NOMO-1 (cell line): ENCODE results near the gene CASP7.
A peak's percentile ranks its signal among the peaks of the same experiment; 100 is the strongest.
"Not testable (repeated sequence)": the region's sequence is repeated elsewhere in the genome, so short reads cannot be mapped to it uniquely, and the experiment has no call there.

Experiments used
- DNase-seq, 2 experiments: peaks; one replicate each; lab custom pipeline; 2025; ENCODE audit not compliant: unreplicated experiment in 2 of 2; lab: John Stamatoyannopoulos, UW

CASP7 gene

DNA sequence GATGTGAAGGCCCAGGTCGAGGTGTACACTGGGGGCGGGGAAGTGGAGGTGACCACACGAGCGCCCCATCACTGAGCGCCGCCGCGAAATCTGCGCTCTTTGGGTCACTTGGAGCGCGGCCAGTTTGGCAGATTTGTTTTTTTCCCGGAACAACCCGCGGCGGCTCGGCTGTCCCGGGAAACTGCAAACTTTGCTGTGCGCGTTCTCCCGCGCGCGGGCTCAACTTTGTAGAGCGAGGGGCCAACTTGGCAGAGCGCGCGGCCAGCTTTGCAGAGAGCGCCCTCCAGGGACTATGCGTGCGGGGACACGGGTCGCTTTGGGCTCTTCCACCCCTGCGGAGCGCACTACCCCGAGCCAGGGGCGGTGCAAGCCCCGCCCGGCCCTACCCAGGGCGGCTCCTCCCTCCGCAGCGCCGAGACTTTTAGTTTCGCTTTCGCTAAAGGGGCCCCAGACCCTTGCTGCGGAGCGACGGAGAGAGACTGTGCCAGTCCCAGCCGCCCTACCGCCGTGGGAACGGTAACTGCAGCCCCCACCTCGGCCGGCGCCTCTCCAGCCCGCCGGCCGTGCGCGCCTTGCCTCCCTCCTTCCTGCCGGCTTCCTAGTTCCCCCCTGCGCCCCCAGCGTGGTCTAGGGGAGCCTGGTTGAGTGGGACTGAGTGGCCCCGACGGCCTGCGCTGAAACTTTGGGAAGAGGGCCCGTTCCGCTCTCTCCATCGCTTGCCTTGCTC, at the start of gene CASP7:
TSS of gene CASP7 (plus strand) at position 450 of the 727 bp plus-strand sequence. CDS start 17,582 bp downstream, outside the sequence.
- DNase-seq, result peak; percentile 86 to 89

DNA sequence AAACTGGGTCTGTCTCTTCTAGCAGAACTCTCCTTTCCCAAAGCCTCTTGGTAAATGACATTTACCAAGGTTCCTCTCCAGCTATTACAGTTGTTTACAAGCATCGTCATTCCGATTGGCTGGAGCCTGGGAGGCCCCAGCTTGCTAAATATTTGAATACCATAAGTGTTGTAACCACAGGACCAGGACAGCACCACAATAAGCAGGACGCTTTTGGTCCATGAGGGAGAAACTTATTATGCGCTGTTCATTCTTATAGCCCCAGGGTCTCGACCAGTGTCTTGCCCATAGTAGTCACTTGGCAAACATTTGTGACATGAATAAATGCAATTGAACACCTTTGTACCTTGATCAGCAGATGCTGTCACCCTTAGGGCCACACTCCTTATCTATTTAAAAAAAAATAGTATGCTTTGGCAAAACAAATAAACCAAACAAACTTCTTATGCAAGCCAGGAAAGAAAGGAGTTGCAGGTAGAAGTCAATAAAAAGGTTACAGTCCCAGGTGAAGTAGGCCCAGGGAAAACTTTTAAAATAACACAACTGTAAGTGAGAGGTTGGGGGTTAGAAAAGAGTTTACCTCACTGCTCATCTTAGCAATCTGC, 48.7 kb upstream of the CASP7 start:
- no peak for DNase-seq

DNA sequence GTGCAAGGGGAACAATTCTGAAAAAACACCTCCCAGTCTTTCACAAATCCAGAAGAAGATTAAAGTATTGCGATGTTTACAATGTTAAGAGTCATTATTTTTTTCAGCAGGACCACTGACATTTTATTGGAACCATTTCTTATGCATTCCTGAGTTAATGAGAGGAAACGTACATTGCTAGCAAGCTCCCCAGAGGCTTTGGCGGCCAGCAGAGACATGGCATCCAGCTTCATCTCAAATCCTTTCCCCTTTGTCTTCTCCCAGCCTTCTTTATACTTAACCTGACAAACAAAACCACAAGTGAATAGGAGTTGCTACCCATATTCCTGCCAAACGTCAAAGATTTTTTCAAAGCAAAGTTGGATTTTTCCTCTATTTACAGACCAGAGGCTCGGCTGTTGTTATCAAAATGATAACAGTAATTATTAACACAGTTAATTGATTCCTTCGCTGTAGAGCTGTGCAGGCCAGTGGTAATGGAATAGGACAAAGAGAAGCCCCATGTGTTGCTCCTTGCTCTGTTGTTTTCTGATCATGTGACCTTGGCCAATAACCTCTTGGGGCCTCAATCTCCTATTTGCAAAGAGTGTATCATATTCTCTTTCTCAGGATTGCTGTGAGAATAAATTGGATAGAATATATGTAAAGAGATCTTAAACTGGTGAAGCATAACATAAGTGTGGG, 47.9 kb upstream of the CASP7 start:
- DNase-seq, result no peak

DNA sequence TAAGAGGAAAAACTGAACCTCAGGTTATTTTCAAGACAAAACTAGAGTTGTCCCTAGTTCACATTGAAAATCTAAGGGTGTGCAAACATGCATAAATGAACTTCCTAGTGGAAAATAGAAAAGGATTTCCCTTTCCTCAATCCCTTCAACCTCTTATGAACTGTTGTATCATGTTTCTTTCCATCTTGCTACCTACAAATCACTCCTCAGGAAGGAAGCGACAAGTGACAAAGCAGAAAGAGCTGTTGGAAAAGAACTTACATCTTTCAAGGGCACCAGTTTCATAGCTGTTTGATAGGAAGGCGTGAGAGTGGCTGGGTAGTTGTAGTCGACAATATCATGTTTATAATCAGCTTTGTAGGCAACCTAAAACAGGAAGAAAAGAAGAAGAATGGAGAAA, 39.7 kb upstream of the CASP7 start:
- no peak for DNase-seq

DNA sequence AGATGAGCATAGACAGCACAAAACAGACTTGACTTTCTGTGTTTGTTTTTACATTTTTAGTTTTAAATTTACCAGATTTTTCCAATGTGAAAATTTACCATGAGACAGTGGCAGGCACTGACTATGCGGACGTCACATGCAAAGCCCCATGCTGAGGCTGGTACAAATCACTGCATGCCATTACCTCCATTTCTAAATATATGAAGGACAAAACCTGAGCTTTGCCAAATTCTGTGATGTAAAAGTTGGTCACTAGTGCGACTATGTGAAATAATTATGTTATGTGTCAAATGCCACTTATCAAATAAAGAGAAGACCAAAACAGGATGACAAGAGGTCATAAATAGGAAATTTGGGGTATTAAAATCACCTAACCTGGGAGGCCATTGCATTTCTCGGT, 38.0 kb upstream of the CASP7 start:
- no peak for DNase-seq

DNA sequence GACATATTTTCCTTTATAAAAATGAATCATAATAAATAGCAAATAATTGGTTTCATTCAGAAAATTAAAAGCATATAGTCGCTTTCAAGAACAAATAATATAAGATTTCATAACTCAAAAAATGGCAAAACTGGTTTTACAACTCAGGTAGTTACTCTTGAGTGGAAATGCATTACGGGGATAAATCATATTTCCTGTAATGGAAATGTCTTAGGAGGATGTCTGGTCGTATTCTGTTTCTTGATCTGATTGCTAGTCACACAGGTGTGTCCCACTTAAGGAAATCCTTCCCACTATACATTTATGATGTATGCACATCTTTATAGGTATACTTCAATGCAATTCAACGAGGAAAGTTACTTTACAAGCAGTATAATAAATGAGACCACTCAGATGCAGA, 36.5 kb upstream of the CASP7 start:
- DNase-seq, result no peak

DNA sequence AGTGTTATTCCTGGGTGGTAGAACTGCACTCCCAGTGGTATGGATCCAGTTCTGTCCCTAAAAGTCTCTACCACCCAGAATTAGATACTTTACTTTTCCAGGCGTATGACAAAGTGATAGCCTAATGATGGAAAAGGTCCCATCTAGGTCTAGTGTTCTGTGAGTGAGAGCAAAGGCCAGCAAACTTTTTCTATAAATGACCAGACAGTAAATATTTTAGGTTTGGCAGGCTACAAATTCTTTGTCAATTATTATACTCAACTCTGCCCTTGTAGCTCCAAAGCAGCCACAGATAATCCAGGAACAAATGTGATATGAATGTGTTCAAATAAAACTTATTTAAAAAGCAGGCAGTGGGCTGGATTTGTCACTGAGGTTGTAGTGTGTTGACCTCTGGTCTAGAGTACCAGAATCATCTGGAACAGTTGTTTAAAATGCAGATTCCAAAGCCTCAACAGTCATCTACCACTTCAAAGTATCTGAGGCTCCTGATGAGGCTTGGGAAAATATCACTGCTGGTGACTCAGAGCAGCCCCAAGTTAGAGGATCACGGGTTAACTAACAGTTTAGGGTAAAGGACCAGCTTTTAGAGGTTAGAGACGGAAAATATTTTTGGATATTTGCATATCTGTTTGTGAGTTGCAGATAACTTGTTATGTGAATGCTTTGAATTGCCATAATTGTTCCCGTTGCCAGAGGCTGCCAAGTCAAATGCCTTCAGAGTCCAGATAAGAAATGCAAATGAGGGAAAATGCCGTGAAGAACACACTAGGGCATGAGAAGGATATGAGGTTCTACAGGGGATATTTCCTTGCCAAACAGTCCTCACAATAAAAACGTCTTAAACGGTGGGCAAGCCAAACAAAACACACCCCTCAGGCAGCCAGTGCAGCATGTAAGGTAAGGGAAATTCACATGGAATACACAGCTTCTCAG, 35.3 kb upstream of the CASP7 start:
- no peak for DNase-seq

DNA sequence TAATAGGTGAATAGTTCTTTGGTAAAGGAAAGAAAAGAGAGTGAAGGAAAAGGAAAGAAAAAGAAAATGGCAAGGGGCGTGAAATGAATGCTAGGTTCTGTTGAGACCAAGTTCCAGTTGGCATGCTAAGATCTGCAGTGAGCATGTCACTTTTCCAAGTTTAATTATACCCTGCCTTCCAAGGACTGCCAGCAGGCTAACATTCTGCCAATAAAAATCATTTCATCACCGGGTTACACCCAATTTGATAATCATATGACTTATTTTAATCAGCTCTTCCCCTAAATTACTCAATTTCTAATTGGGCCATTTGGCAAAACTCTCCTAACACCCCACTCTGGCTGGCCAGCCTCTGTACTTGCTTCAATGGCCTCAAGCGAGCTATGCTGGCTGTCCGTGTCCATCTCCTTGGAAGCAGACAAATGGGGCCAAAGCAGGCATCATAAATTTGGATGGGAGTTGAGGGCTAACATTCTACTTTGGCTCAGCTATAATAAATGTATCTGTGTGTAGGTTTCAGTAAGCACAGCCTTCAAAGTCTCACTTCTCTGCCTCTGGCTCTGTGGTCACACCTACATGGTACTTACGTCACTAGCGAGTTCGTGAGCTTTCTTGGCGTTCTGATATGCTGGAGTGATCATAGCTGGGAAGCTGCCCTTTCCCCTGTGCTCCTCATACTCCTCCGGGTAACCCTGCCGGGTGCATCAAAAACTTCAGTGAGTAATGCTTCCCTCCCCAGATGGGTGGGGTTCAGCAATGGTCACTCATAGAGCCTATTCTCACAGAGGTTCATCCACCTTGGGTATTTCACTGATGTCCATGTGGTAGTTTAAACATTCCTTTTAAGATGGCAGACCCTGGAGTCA, 33.1 kb upstream of the CASP7 start:
- DNase-seq, result no peak

DNA sequence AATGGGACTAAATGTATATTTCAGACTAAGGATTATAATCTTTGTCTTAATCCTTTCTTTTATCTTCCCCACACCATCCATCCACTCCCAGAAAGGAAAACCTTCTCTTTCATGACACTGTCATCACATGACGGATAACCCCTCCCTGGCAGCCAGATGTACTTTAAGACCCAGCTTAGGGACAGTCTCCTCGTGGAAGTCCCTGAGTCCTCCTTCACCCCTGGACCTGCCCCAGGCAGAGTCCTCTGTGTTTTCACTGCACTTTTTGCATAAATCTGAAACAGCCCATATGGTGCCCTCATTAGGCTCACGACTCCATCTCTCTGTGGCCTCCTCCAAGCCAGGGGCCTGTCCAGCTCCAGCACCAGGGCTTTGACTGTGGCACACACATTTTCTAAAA, 31.9 kb upstream of the CASP7 start:
- no peak for DNase-seq

DNA sequence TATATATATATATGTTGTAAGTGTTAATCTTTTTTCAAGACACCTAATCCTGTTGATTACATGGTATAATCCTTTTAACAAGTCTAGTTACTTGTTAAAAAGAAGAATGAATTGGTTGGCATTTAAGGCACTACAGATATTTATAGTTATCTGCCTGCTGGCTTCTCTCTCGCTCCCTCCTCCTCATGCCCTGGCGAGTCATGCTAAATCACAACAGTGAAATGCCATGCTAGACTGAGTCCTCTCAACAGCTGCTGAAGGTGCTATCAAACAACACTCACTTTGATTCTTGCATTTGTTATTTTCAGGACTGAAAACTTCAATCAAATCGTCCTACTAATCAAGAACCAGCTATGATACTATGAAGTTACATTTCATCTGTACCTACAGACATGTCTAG, 31.2 kb upstream of the CASP7 start:
- no peak for DNase-seq

DNA sequence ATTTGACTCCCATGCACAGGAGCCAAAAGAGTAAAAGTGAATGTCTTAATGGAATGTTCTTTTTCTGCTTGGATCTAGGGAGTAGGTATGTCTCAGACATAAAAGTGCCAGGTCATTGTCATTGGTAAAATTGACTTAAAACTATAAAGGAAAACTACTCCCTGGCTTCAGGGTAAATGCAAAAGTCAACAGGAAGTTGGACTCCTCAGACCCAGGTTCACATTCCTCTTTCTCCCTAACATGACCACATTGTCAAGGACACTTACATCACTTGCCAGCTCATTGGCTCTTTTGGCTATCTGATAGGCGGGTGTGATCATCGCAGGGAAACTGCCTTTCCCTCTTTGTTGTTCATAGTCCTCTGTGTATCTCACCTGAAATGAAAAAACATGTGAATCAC, 29.5 kb upstream of the CASP7 start:
- no peak for DNase-seq

DNA sequence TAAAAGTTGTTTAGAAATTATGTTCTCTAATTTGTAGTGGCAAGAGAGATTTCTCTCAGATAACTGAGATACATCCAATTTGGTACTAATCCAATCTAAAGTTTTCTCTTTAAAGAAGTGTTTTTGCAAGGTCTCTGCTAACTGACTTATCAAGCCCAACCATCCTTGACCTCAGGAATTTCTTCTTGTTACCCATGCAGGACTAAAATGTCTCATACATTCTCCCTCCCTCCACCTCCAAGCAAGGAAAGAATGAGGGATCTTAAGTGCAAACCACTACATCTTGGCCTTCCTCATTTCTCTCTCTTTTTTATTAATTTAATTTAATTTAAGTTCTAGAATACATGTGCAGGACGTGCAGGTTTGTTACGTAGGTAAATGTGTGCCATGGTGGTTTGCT, 28.7 kb upstream of the CASP7 start:
- no peak for DNase-seq

DNA sequence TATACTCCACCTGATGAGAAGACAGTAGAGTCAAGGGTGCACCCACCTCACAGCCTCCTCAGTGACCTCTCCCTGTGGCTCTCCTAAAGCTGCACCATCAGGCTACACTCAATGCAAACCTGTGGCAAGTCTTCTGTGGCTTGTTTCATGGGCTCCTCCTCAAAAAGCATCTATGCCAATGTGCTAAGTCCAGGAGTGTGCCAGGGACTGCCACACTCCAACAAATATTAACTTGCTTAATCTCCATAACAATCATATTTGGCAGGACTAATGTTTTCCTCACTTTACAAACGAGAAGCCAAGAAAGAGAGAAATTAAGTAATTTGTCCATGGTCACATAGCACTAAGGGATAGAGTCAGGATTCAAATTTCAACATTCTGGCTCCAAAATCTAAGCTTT, 27.8 kb upstream of the CASP7 start:
- DNase-seq, result no peak

DNA sequence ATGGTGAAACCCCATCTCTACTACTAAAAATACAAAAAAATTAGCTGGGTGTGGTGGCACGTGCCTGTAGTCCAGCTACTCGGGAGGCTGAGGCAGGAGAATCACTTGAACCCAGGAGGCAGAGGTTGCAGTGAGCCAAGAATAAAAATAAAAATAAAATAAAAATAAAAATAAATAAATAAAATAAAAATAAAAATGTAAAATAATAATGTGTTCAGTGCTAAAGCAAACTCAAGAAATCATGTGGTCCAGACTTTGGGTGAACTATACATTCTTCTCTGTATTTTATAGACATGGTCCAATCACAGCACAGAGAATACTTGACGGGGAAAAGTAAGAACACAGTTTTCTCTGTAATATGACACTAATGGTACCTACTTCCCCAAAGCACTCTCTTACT, 27.3 kb upstream of the CASP7 start:
- DNase-seq, result not testable (repeated sequence)

DNA sequence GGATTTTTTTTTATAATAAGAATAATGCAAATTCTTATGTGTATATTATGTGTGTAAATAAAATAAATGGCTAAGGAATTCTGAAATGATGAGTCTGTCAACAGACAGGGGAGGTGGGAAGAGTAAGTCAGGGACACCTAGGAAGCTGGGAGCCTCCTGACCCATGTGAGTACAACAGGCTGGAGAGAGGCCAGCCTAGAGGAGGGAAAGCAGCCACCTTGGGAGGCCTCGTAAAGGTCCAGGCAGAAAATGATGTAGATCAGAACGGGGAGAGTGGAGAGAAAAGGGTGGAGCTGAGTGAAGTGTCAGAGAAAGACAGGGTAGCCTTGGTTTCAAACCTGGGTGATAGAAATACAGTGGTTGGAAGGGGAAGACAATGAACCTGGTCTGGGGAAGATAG, 22.8 kb upstream of the CASP7 start:
- no peak for DNase-seq

DNA sequence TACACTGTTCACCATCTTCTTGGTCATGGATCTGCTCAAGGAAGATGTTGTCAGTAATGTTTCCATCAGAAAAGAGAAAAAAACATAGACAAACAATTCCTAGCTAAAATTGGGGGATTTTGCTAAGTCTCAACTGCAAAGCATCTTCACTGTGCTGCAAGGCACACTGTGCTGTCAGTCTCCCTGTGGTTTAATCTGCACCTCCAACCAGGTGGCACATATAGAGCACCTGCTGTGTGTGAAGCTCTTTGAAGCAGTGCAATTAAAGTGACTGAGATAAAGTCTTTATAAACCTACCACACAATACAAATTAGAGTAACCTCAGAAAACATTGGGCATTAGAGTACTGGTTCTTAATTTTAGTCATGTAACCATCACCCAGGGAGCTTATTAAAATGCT, 22.2 kb upstream of the CASP7 start:
- DNase-seq, result no peak

DNA sequence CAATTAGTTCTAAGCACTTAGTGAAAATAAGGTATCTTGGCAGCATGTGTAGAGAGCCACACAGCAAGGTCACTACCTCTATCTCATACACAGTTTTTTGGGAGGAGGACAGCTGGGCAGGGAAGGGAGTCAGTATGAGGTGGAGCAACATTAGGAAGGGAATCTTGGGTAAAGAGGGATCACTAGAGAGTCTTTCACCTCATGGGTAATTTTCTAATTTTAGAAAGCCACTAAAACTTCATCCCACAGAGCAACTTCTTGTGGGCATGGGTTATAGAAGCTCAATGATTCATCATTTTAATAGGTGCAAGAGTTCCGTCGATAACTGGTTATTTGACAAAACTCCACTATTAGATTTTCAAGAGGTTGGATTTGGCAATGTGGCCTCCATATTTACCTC, 18.4 kb upstream of the CASP7 start:
- no peak for DNase-seq

DNA sequence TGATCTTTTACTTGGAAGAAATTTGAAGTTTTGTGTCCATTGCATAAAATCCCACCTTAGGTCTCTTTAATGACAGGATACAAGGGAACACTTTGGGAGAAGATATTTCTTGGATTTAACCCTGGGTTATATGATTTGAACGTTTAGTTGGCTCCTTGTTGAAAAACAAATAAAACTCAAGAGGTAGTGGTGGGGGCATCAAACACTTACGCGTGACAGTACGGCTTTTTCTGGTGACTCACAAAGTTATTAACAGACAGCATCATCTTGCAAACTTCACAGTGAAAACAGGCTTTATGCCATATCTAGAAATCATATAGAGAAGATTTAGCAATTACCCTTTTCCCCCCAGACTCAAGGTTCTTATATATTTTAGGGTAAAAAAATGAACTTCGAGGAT, 16.6 kb upstream of the CASP7 start:
- no peak for DNase-seq

DNA sequence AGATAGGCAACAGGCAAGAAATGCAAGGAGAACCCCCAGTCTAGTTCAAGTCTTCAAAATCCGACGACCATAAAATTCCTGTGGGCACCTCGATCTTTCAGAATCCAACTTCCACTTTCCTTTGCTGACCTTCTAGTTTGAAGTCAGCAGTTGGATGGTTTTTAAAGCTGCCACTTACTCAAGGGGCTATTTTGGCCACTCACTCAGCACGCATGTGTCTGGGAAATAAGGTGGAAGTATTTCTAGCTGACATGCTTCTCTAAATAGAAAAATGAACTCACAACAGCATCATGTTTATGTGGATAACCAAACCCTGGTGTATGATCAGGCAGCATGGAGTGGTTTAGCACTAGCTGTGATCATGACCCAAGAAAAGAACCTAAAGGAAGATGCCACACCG, 15.8 kb upstream of the CASP7 start, which contains the start of gene NRAP:
TSS of gene NRAP (minus strand) at position 134 of the 400 bp plus-strand sequence. CDS start 159 bp downstream, outside the sequence.
- no peak for DNase-seq

DNA sequence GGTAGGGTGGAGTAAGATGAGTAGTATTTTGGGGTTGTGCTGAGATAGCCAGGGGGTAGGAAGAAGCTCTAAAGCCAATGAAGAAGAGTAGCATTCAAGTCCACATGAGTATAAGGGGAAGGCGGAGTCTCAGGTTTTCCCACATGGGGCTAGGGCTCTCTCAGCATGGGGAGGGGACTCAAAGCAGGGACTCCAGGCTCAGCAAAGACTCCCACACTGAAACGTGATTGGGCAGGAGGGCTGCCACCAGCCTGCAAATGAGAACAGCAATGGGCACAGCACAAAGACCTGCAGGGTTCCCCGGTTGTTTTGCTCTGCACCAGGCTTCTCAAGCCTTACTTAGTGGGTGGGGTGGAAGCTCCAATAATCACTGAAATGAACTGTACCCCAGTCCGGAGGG, 14.4 kb upstream of the CASP7 start:
- DNase-seq, result no peak
